ENCODE data around the gene UBE2S.
A peak's percentile ranks its signal among the peaks of the same experiment; 100 is the strongest.

Gene UBE2S

DNA sequence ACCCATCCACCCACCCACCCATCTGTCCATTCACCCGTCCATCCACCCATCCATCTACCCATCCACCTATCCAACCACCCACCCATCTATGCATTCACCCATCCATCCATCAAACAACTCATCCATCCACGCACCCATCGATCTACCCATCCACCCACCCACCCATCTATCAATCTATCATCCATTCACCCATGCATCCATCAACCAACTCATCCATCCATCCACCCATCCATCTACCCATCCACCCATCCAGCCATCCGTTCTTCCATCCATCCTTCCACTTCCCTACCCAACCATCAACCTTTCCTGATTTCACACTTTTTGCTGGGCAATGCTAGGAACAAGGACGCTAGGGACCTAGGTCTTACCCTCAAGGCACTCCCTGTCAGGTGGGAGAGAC, 25.6 kb downstream of the UBE2S start:
- no peak for DNase-seq

GRCh38 chr19:55379174-55379573, 28.4 kb downstream of the UBE2S start:
- no peak for DNase-seq

DNA sequence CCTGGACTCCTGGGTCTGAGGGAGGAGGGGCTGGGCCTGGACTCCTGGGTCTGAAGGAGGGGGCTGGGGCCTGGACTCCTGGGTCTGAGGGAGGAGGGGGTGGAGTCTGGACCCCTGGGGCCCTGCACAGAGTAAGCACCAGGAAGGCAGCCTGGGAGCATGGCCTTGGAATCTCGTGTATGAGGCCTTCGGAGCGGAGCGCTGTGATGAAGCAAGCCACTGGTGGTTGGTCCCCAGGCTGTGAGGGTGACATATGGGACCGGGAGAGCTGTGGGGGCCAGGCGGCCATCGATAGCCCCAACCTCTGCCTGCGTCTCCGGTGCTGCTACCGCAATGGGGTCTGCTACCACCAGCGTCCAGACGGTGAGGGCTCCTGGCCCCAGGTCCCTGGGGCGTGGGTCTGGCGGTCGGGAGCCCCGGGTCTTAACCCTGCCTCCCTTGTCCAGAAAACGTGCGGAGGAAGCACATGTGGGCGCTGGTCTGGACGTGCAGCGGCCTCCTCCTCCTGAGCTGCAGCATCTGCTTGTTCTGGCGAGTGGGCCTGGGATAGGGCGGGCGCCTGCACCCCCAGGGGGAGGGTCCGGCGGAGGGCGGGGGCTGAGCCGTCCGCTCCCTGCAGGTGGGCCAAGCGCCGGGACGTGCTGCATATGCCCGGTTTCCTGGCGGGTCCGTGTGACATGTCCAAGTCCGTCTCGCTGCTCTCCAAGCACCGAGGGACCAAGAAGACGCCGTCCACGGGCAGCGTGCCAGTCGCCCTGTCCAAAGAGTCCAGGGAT, 30.0 kb downstream of the UBE2S start:
- no peak for DNase-seq

DNA sequence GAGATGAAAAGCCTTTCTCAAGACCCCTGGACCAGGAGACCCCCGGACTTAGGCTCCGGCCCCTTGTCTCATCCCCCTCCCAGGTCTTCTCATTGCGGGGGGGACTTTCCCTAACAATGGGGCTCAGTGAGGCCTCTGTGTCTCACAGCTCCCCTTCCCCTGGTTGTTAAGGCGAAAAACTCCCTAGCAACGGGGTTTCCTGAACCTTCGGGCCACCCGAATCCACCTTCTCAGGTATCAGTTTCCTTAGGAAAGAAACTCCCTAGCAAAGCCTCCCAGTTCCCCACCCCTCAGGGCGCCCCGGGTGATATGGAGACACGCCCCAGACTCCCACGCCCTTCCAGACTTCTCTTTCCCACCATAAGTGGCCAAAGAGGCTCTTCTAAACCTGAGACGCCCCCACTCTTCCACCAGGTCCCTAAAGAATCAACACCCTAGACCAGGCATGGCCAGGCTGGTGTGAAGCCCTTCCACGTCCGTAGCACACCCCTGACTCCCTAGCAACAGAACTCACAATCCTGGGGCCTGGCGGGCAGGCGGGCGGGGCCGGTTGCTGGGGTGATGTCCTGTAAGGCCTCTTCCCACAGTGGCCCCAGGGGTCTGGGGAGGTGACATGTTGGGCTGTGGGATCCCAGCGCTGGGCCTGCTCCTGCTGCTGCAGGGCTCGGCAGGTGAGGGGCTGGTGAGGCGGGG, 31.2 kb downstream of the UBE2S start, which contains the start of gene TMEM190:
Gene TMEM190 (plus strand): TSS at position 586 of the 693 bp plus-strand sequence. CDS start 28 bp downstream, at position 614.
- DNase-seq, result no peak

GRCh38 chr19:55373993-55374757, 33.4 kb downstream of the UBE2S start:
- DNase-seq, result no peak

GRCh38 chr19:55373306-55373992, 34.1 kb downstream of the UBE2S start:
- DNase-seq, result no peak

DNA sequence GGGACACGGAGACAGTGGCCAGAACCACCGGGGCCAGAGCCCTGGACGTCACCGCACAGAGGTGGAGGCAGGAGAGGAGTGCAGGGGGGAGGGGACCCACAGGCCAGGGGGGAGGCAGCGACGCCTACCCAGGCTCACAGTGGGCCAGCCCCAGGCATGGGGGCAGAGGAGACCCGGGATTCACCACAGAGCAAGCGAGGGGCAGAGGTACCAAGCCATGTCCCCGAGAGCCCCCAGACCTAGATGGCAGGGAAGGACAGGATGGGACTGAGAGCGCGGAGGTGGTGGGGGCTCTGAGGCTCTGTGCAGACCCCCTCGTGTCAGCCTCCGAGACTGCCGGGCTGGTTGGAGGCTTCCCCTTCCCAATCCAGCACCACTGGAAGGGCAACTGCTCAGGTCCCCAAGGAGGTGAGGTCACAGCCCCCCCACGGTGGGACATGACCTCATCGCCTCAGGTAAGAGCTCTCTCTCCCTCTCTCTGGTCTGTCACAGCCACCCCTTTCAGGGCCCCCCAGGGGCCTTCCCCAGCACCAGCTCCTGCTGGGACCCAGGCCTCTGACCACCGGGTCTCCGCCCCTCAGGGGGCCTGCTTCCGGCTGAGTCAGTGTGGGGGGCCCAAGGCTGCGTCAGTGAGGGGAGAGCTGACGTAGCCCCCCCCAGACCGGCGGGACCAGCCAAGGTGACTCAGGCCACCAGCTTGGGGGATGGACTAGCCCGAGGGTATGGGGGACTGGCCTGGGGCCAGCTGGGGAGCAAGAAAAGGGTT, 35.1 kb downstream of the UBE2S start:
- DNase-seq, result no peak

DNA sequence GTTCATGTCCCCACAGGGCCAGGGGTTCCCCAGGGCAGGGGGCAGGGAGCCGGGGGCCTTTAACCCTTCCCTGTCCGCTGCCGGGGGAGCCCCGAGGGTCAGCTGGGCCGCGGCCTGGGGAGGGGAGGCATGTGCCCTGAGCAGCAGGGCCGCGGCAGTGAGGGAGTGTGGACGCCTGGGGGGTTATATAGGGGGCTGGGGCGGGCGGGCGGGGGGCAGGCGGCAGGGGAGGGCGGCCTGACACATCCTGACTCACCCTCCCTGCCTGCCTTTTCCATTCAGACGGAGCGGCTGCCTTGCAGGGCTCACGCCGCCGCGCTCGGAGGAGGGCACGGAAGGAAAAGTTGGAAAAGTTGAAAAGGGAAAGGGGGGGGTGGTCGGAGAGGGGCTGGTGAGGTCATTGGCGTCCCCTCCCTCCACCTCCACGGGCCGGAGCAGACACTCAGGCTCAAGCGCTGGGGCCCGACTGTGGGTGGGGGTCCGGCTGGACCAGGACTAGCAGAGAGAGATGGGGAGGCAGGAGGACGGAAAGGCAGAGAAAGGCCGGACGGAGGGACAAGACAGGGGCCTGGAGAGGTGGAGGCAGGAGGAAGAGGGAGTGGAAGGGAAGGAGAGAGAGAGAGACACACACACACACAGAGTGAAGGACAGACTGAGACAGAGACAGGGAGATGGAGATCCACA, 37.1 kb downstream of the UBE2S start, which contains the start of gene IL11:
Gene IL11 (minus strand): TSS at position 159 of the 684 bp plus-strand sequence. CDS start 153 bp downstream, at position 6.
- no peak for DNase-seq

DNA sequence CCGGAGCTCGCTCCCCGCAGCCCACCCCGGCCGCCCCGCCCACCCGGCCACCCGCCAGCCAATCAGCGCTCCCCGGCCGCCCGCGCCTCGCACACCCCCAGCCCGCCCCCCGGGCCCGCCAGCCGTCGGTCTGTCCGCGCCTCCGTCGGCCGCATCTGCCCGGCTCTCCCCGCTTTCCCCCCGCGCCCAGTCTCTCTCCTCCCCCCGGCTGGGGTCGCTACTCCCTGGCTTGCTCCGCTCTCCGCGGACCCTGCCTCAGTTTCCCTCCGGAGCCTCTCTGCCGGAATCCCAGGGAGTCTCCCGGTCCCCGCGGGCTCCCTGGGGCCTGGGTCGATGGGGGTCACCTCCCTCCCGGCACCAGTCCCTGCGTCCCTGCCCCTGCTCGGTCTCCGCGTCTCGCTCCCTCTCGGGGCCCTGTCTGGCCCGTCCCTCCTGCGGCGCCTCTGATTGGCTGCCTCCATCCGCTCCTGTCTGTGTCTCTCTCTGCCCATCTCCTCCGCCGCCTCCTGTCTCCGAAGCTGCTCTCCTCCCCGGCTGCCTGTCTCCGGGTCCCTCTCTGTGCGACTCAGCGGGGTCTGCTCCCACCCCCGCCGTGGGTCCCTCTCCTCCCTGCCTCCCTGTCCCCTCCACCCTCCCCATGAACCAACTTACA, 37.8 kb downstream of the UBE2S start:
- DNase-seq, result peak; percentile 28

DNA sequence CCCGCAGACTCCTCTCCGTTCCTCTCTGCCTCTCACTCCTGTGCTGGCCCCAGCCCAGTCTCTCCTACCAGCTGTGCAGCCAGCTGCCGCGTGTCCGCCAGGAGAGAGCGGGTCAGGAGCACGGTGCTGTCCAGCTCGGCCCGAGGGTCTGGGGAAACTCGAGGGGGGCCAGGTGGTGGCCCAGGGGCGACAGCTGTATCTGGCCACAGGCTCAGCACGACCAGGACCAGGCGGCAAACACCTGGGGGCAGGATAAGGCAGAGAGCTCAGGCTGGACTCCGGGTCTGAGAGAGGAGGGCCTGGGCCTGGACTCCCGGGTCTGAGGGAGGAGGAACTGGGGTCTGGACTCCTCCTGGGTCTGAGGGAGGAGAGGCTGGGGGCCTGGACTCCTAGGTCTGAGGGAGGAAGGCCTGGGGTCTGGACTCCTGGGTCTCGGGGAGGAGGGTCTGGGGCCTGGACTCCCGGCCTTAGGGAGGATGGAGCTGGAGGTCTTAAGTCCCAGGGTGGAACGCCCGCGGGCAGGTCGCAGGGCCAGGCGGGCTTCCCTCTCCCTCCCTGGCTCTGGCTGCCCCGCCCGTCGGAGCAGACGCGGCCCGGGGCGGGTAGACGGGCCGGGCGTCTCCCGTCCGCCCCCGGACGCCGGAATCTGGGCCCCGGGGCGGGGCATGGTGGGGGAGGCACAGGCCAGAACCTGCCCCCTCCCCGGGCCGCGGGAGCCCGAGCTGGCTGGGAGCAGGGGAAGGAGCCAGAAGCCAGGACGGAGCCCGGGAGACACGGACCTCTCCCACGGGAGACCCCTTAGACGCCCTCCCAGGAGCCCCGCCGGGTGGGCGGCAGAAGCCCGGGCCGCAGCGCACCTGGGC, 38.7 kb downstream of the UBE2S start:
- no peak for DNase-seq

- DNase-seq, result no peak
Measured at GRCh38 chr19:55368106-55368505, 39.5 kb downstream of the UBE2S start.

DNA sequence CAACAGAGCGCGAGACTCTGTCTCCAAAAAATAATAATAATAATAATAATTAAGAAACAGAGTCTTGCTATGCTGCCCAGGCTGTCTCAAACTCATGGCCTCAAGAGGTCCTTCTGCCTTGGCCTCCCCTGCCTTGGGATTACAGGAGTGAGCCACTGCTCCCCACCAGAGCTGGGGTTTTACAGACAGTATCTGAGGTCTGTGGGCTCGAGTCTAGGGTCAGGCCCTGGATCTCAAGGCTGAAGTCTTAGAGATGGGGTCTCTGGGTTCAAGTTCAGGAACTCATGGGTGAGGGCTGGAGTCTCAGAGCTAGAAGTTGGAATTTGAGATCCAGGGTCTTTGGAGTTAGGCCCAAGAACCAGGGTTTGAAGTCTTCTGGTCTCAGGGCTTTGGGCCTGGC, 40.8 kb downstream of the UBE2S start:
- no peak for DNase-seq

DNA sequence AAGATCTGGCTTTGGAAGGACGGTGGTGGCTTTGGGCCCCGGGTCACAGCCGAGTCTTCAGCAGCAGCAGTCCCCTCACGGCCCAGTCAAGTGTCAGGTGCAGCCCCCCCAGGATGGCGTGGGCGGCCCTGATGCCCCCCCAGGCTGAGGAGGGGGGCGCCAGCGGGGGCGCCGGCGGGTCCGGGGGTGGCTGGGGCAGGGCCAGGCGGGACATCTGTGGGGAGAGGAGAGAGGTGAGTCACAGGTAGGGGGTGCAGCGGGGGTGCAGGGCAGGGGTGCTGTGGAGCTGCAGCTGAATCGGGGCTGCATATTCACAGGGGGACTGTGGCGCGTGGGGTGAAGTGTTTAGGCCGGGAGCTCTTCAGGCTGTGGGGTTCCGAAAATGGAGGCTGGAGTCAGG, 41.6 kb downstream of the UBE2S start:
- no peak for DNase-seq

GRCh38 chr19:55365245-55365644, 42.3 kb downstream of the UBE2S start:
- no peak for DNase-seq

GRCh38 chr19:55362990-55363716, 44.4 kb downstream of the UBE2S start, which contains the start of gene GARIN5B:
Gene GARIN5B (minus strand): TSS chr19:55363260. CDS start chr19:55363066, 194 bp downstream.
- DNase-seq, result no peak

DNA sequence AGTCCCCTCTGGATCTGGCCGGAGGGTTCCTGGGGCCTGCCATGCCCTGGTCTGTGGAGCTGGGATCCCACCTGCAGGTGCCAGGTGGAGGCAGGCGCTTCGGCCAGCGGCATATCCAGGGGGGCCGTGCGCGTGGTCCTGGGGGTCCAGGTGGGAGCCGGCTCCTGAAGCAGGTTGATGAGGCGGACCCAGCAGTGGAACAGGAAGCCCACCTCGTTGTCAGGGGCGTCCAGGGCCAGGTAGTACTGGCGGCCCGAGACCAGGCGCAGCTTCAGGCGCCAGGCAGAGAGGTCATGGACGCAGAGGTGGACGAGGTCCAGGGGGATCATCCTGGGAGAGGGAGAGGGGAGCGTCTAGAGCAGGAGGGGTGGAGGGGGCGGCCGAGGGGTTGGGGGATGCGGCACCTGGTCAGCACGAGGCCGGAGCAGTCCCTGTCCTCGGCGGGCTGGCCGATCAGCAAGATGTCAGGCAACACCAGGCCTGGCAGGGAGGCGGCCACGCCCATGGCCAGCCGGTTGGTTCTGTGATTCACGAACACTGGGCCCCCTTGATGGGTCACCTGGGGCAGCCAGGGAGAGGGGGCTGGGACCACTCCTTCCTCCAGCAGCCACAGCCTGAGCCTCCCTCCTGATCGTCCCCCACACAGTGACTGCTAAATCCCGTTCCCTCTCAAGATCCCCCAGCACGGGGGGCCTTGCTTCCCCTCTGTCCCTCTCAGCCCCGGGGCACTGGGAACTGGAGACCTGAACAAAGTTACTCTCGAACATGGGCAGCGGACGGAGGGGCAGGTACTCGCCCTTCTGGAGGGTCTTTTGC, 45.2 kb downstream of the UBE2S start:
- DNase-seq, result no peak

- DNase-seq, result no peak
Measured at GRCh38 chr19:55360902-55361301, 46.7 kb downstream of the UBE2S start.

All from NCI-H2171 (cell line).